HepG2 (cell line): ENCODE results near the gene AQP5. TPM values are rescaled to one million over a fixed set of nuclear protein-coding genes. Genes with fewer than 3 reads are reported as not detected.
A peak's percentile ranks its signal among the peaks of the same experiment; 100 is the strongest.

Experiments used
- GABPA ChIP-seq, 2 experiments: IDR thresholded peaks; 2 replicates each; pipeline ENCODE4 v1.6.1; 2011 to 2016; ENCODE audit warnings: low read depth in 2 of 2, low read length in 1 of 2, missing biosample characterization in 1 of 2, missing genetic modification characterization in 1 of 2
- MXI1 ChIP-seq: IDR thresholded peaks from 3 replicates; pipeline ENCODE4 v1.6.1; 2012; ENCODE audit warnings: low read depth, low read length, inconsistent platforms, borderline replicate concordance
- NCOR1 ChIP-seq: fragments of 200-600 bp; sonication (generic); IDR thresholded peaks from 2 replicates; pipeline ENCODE4 v1.7.0; 2017; ENCODE audit warnings: antibody characterized with exemption, low read length, borderline replicate concordance
- NFYC ChIP-seq: IDR thresholded peaks from 2 replicates; pipeline ENCODE4 v1.6.1; 2016; ENCODE audit warnings: missing genetic modification reagents, missing compliant biosample characterization
- NR2F1 ChIP-seq, 2 experiments: fragments of 450-650 bp in 1 of 2; formaldehyde crosslinking in 1 of 2; IDR thresholded peaks; 2 replicates each; pipeline versions ENCODE4 v1.5.0 to v1.6.1; 2016 to 2020; ENCODE audit warnings: mild to moderate bottlenecking in 1 of 2, missing compliant biosample characterization in 1 of 2, missing genetic modification reagents in 1 of 2, moderate library complexity in 1 of 2
- PPARG ChIP-seq: conservative IDR thresholded peaks from 2 replicates; pipeline ENCODE4 v1.6.1; 2016; ENCODE audit warnings: missing biosample characterization, missing genetic modification reagents
- PRDM10 ChIP-seq: sonication (generic); formaldehyde crosslinking; IDR thresholded peaks from 2 replicates; pipeline ENCODE4 v1.4.0; 2020; ENCODE audit warnings: low read depth, missing genetic modification reagents
- RAD21 ChIP-seq: fragments of 450-650 bp; formaldehyde crosslinking; IDR thresholded peaks from 2 replicates; pipeline ENCODE4 v1.5.0; 2020; ENCODE audit warnings: mild to moderate bottlenecking
- RFX1 ChIP-seq: fragments of 450-650 bp; IDR thresholded peaks from 2 replicates; pipeline ENCODE4 v1.6.1; 2017
- RXRB ChIP-seq: IDR thresholded peaks from 2 replicates; pipeline ENCODE4 v1.6.1; 2016; ENCODE audit warnings: borderline replicate concordance, missing genetic modification reagents, missing compliant biosample characterization
- SRSF4 ChIP-seq: fragments of 200-400 bp; formaldehyde crosslinking; IDR thresholded peaks from one replicate; pipeline ENCODE4 v1.6.1; 2018; ENCODE audit warnings: mild to moderate bottlenecking, low read depth, low read length, moderate library complexity; ENCODE audit not compliant: poor library complexity, severe bottlenecking
- TBX3 ChIP-seq: fragments of 450-650 bp; IDR thresholded peaks from 2 replicates; pipeline ENCODE4 v1.6.1; 2017; ENCODE audit warnings: antibody characterized with exemption, mild to moderate bottlenecking, inconsistent platforms, borderline replicate concordance
- THRA ChIP-seq: sonication (generic); formaldehyde crosslinking; IDR thresholded peaks from 2 replicates; pipeline ENCODE4 v1.4.0; 2020; ENCODE audit warnings: missing genetic modification reagents, borderline replicate concordance
- ZNF253 ChIP-seq: sonication (generic); formaldehyde crosslinking; IDR thresholded peaks from 2 replicates; pipeline ENCODE4 v1.8.0; 2022; ENCODE audit warnings: mild to moderate bottlenecking, missing genetic modification reagents, borderline replicate concordance
- ZNF3 ChIP-seq: IDR thresholded peaks from 2 replicates; pipeline ENCODE4 v1.7.0; 2017; ENCODE audit warnings: inconsistent platforms
- ZNF510 ChIP-seq: sonication (generic); formaldehyde crosslinking; IDR thresholded peaks from 2 replicates; pipeline ENCODE4 v1.4.0; 2020; ENCODE audit warnings: low read depth, mild to moderate bottlenecking, missing genetic modification reagents
- ZNF512B ChIP-seq: sonication (generic); formaldehyde crosslinking; IDR thresholded peaks from 2 replicates; pipeline ENCODE4 v1.5.1; 2020; ENCODE audit warnings: missing genetic modification reagents, mild to moderate bottlenecking, borderline replicate concordance
- ZNF746 ChIP-seq: sonication (generic); formaldehyde crosslinking; IDR thresholded peaks from 2 replicates; pipeline ENCODE4 v1.8.0; 2022; ENCODE audit warnings: mild to moderate bottlenecking, missing genetic modification reagents
- ZSCAN29 ChIP-seq: sonication (generic); formaldehyde crosslinking; conservative IDR thresholded peaks from 2 replicates; pipeline ENCODE4 v1.4.0; 2020; ENCODE audit warnings: mild to moderate bottlenecking, missing genetic modification reagents
- polyA plus RNA-seq, 8 experiments: library from polyadenylated mRNA; depleted of rRNA in 3 of 8; stranded (reverse) in 7 of 8; unstranded in 1 of 8; fragments of >200 nt; fragmentation: Illumina TruSeq in 4 of 8; extraction: Trizol in 4 of 8; gene quantifications; 2 replicates each; pipeline versions ENCODE4 v1.2.1 to v1.2.3, GENCODE V29; 2011 to 2016; ENCODE audit warnings: low read depth in 4 of 8, missing spikeins in 1 of 8, mixed read lengths in 1 of 8; ENCODE audit not compliant: insufficient read depth in 1 of 8
- total RNA-seq, 5 experiments: library from RNA; depleted of rRNA; stranded (reverse); fragments of >200 nt; fragmentation: Illumina TruSeq; extraction: Trizol; gene quantifications; 2 replicates each; pipeline ENCODE4 v1.2.3, GENCODE V29; 2016; ENCODE audit warnings: low read depth in 1 of 5
- TF ChIP-seq, protein P1 (sequence below): sonication (generic); formaldehyde crosslinking; conservative IDR thresholded peaks from 2 replicates; pipeline ENCODE4 v1.4.0; 2020; ENCODE audit warnings: missing genetic modification reagents

AQP5 gene
- total and polyA plus RNA-seq, 2 of the 13 experiments (the other 11 are each of a cell fraction or from before 2014, with no cell fraction given), result not detected

- TF ChIP-seq ZNF512B, result no peak
- TF ChIP-seq ZSCAN29, result no peak
- TF ChIP-seq, protein P1, sequence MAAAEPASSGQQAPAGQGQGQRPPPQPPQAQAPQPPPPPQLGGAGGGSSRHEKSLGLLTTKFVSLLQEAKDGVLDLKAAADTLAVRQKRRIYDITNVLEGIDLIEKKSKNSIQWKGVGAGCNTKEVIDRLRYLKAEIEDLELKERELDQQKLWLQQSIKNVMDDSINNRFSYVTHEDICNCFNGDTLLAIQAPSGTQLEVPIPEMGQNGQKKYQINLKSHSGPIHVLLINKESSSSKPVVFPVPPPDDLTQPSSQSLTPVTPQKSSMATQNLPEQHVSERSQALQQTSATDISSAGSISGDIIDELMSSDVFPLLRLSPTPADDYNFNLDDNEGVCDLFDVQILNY (CRISPR knock-in tag), result no peak
- 0 out of 2 replicates have a peak, but pooled peaks have one; percentile 27 for TF ChIP-seq NCOR1
- TF ChIP-seq ZNF746 (CRISPR knock-in tag), result 0 out of 2 replicates have a peak, but pooled peaks have one; percentile 47
- TF ChIP-seq TBX3, result no peak
- TF ChIP-seq ZNF253 (CRISPR knock-in tag), result no peak
- TF ChIP-seq SRSF4, result no peak
- TF ChIP-seq ZNF510 (CRISPR knock-in tag), result no peak
- TF ChIP-seq RAD21, result no peak
- TF ChIP-seq PPARG (CRISPR knock-in tag), result peak; percentile 60
- peak; percentile 39; the same call in 1 of the 2 replicates for TF ChIP-seq THRA
- no peak for TF ChIP-seq NFYC
- TF ChIP-seq GABPA (IDR thresholded peaks at IDR 0.05; ENCODE audit: low read depth, low read length), result no peak
- TF ChIP-seq GABPA (CRISPR knock-in tag; IDR thresholded peaks at IDR 0.05; ENCODE audit: low read depth), result no peak
- TF ChIP-seq RXRB (CRISPR knock-in tag), result peak; percentile 34; the same call in 1 of the 2 replicates
- TF ChIP-seq PRDM10, result no peak
- no peak for TF ChIP-seq NR2F1 (CRISPR knock-in tag; IDR thresholded peaks at IDR 0.05)
- no peak for TF ChIP-seq RFX1
- TF ChIP-seq MXI1, result no peak
- no peak for TF ChIP-seq ZNF3 (CRISPR knock-in tag)
Measured at GRCh38 chr12:49980501-49981349, 19.1 kb downstream of the AQP5 start (continued).
